KMS-11 (cell line): ENCODE data around the gene FITM1.

Experiments
- H2AFZ ChIP-seq: fragments of 200-600 bp; sonication (generic); 2 replicates; pipeline ENCODE4 v1.6.1; 2016; ENCODE audit warnings: antibody characterized with exemption, mixed run types, low read depth
- H3K27ac ChIP-seq: fragments of 200-600 bp; sonication (generic); 2 replicates; pipeline ENCODE4 v1.6.1; 2016; ENCODE audit warnings: mild to moderate bottlenecking, mixed run types
- H3K27me3 ChIP-seq: fragments of 200-600 bp; sonication (generic); 2 replicates; pipeline ENCODE4 v1.6.1; 2017; ENCODE audit warnings: mild to moderate bottlenecking, low read depth, mixed run types, moderate library complexity; ENCODE audit not compliant: insufficient read depth
- H3K36me3 ChIP-seq: fragments of 200-600 bp; sonication (generic); 2 replicates; pipeline ENCODE4 v1.6.1; 2017; ENCODE audit warnings: mild to moderate bottlenecking, mixed run types; ENCODE audit not compliant: insufficient read depth
- H3K4me1 ChIP-seq: fragments of 200-600 bp; sonication (generic); 2 replicates; pipeline ENCODE4 v1.6.1; 2016; ENCODE audit warnings: mild to moderate bottlenecking, low read depth, mixed run types; ENCODE audit not compliant: poor library complexity, severe bottlenecking
- H3K4me2 ChIP-seq: fragments of 200-600 bp; sonication (generic); 2 replicates; pipeline ENCODE4 v1.7.0; 2016; ENCODE audit warnings: mild to moderate bottlenecking, mixed run types
- H3K4me3 ChIP-seq: fragments of 200-600 bp; sonication (generic); IDR thresholded peaks from 2 replicates; pipeline ENCODE4 v1.6.1; 2017; ENCODE audit warnings: low read depth, low read length, mixed read lengths; ENCODE audit not compliant: insufficient read depth
- H3K79me2 ChIP-seq: fragments of 200-600 bp; sonication (generic); 2 replicates; pipeline ENCODE4 v1.6.1; 2016; ENCODE audit warnings: low read depth, mixed run types; ENCODE audit not compliant: insufficient read depth
- H3K9ac ChIP-seq: fragments of 200-600 bp; sonication (generic); 2 replicates; pipeline ENCODE4 v1.6.1; 2016; ENCODE audit warnings: mild to moderate bottlenecking, mixed run types
- H4K20me1 ChIP-seq: fragments of 200-600 bp; sonication (generic); 2 replicates; pipeline ENCODE4 v1.6.1; 2016; ENCODE audit warnings: mild to moderate bottlenecking, mixed run types; ENCODE audit not compliant: insufficient read depth
- CTCF ChIP-seq: fragments of 200-600 bp; sonication (generic); conservative IDR thresholded peaks from 2 replicates; pipeline ENCODE4 v1.6.1; 2017; ENCODE audit warnings: low read depth, mild to moderate bottlenecking, antibody characterized with exemption, low read length, moderate library complexity, mixed read lengths

Gene FITM1

GRCh38 chr14:24156840-24157239 lies 26.4 kb downstream of the FITM1 start:
- Histone ChIP-seq H3K9ac (no peak overlapping the region), H4K20me1 (no peaks in the 10 kb centered on the region), H3K79me2 (no peaks in the 10 kb centered on the region), H3K27me3 (no peaks in the 10 kb centered on the region), H3K36me3 (no peaks in the 10 kb centered on the region), H3K4me2 (no peak overlapping the region), H3K4me1 (peaks cover 11% of the 10 kb centered on the region), H3K27ac (no peak overlapping the region), H2AFZ (no peak overlapping the region), H3K4me3 (no peak overlapping the region)
- no peak for TF ChIP-seq CTCF

- Histone ChIP-seq H3K4me3 (no peak overlapping the region), H4K20me1 (no peaks in the 10 kb centered on the region), H3K27me3 (no peaks in the 10 kb centered on the region), H2AFZ (no peak overlapping the region), H3K4me1 (peaks cover 14% of the 10 kb centered on the region), H3K36me3 (no peaks in the 10 kb centered on the region), H3K4me2 (no peak overlapping the region), H3K9ac (no peak overlapping the region), H3K27ac (no peak overlapping the region), H3K79me2 (no peaks in the 10 kb centered on the region)
- no peak for TF ChIP-seq CTCF
Observed at GRCh38 chr14:24157331-24157730, 26.9 kb downstream of the FITM1 start.

GRCh38 chr14:24159777-24160498 lies 29.5 kb downstream of the FITM1 start:
- no peak for TF ChIP-seq CTCF
- H3K27ac ChIP-seq = no peak overlapping the region

GRCh38 chr14:24160499-24160849 lies 30.0 kb downstream of the FITM1 start:
- Histone ChIP-seq H3K4me1 (peaks cover 14% of the 10 kb centered on the region), H3K4me3 (no peak overlapping the region), H4K20me1 (no peaks in the 10 kb centered on the region), H3K27me3 (no peaks in the 10 kb centered on the region), H2AFZ (no peak overlapping the region), H3K79me2 (no peaks in the 10 kb centered on the region), H3K9ac (no peak overlapping the region), H3K36me3 (no peaks in the 10 kb centered on the region), H3K4me2 (0 out of 2 replicates have a peak overlapping the region, but pooled peaks have one; percentile 36), H3K27ac (no peak overlapping the region)
- TF ChIP-seq CTCF = no peak

More at GRCh38 chr14:24159777-24160498, 29.5 kb downstream of the FITM1 start:
- Histone ChIP-seq H2AFZ (no peak overlapping the region), H3K4me1 (peaks cover 14% of the 10 kb centered on the region), H3K27me3 (no peaks in the 10 kb centered on the region), H3K36me3 (no peaks in the 10 kb centered on the region), H3K9ac (no peak overlapping the region), H3K4me3 (no peak overlapping the region), H3K4me2 (no peak overlapping the region), H4K20me1 (no peaks in the 10 kb centered on the region), H3K79me2 (no peaks in the 10 kb centered on the region)
